HS-5 (cell line): Measurements from ENCODE around the gene COX6B2.

ENCODE experiments used
- DNase-seq: peaks from one replicate; pipeline ENCODE4 v3.0.0-alpha.2; 2012; ENCODE audit warnings: low read depth

Gene COX6B2

GRCh38 chr19:55383279-55384130 lies 29.0 kb upstream of the COX6B2 start:
- DNase-seq: no peak

- DNase-seq: no peak
These were observed 28.1 kb upstream of the COX6B2 start for GRCh38 chr19:55382522-55383054.

- no peak for DNase-seq
These were observed 27.5 kb upstream of the COX6B2 start for GRCh38 chr19:55382013-55382412.

DNA sequence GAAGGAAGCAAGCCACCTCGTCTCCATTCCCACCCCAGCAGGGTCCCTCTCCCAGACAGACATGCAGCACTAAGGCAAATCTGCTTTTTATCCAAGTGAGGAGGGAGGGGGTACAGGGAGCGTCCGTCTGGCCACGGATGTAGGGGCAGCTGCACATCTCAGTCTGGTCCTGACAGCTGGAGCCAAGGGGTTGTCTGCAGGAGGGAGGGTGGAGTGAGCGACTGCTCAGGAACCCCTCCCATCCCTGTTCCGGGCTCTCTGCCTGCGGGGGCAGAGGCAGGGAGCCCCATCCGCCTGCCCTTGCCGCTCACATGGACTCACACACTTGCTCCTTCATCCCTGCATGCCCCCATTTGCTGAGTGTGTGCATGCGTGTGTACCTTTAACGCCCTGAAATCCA lies 24.7 kb upstream of the COX6B2 start:
- DNase-seq: no peak

DNA sequence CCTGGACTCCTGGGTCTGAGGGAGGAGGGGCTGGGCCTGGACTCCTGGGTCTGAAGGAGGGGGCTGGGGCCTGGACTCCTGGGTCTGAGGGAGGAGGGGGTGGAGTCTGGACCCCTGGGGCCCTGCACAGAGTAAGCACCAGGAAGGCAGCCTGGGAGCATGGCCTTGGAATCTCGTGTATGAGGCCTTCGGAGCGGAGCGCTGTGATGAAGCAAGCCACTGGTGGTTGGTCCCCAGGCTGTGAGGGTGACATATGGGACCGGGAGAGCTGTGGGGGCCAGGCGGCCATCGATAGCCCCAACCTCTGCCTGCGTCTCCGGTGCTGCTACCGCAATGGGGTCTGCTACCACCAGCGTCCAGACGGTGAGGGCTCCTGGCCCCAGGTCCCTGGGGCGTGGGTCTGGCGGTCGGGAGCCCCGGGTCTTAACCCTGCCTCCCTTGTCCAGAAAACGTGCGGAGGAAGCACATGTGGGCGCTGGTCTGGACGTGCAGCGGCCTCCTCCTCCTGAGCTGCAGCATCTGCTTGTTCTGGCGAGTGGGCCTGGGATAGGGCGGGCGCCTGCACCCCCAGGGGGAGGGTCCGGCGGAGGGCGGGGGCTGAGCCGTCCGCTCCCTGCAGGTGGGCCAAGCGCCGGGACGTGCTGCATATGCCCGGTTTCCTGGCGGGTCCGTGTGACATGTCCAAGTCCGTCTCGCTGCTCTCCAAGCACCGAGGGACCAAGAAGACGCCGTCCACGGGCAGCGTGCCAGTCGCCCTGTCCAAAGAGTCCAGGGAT lies 23.0 kb upstream of the COX6B2 start:
- no peak for DNase-seq

DNA sequence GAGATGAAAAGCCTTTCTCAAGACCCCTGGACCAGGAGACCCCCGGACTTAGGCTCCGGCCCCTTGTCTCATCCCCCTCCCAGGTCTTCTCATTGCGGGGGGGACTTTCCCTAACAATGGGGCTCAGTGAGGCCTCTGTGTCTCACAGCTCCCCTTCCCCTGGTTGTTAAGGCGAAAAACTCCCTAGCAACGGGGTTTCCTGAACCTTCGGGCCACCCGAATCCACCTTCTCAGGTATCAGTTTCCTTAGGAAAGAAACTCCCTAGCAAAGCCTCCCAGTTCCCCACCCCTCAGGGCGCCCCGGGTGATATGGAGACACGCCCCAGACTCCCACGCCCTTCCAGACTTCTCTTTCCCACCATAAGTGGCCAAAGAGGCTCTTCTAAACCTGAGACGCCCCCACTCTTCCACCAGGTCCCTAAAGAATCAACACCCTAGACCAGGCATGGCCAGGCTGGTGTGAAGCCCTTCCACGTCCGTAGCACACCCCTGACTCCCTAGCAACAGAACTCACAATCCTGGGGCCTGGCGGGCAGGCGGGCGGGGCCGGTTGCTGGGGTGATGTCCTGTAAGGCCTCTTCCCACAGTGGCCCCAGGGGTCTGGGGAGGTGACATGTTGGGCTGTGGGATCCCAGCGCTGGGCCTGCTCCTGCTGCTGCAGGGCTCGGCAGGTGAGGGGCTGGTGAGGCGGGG lies 21.9 kb upstream of the COX6B2 start, which contains the start of gene TMEM190:
TSS of gene TMEM190 (plus strand) at position 586 of the 693 bp plus-strand sequence. CDS start at position 614, 28 bp downstream.
- no peak for DNase-seq

DNA sequence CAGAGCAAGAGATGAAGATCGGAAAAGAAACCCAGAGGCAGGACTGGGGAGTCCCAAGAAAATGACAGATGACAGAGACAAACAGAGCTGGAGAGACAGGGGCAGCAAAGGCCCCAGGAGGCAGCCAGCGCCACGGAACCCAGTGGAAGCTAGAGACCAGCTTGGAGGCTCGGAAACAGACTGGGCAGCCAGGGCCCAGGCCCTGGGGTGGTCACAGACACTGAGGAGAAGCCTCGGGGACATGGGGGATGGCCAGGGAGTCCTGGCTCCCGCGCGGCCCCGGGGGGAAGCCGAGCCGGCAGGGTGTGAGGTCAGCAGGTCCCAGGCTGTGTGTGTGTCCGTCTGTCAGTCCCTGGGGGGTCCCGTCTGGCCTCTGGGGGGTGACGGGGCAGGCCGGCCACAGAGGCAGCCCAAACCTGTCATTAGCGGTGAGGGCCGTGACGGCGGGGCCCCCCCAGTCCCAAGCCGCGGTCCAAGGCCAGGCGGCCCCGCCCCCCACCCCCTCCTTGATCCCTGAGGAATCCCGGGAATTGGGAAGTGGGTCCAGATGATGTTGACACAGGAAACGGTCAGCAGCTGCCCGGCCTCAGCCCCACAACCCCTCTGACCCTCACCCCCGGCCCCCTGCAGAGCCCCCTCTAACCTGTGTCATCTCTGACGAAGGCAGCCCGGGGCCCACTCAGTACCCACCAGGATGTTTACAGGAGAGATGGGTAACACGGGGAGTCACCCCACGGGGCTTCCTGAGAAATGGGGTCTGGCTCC lies 19.7 kb upstream of the COX6B2 start:
- DNase-seq: no peak

- DNase-seq: no peak
These were observed 18.9 kb upstream of the COX6B2 start for GRCh38 chr19:55373306-55373992.

DNA sequence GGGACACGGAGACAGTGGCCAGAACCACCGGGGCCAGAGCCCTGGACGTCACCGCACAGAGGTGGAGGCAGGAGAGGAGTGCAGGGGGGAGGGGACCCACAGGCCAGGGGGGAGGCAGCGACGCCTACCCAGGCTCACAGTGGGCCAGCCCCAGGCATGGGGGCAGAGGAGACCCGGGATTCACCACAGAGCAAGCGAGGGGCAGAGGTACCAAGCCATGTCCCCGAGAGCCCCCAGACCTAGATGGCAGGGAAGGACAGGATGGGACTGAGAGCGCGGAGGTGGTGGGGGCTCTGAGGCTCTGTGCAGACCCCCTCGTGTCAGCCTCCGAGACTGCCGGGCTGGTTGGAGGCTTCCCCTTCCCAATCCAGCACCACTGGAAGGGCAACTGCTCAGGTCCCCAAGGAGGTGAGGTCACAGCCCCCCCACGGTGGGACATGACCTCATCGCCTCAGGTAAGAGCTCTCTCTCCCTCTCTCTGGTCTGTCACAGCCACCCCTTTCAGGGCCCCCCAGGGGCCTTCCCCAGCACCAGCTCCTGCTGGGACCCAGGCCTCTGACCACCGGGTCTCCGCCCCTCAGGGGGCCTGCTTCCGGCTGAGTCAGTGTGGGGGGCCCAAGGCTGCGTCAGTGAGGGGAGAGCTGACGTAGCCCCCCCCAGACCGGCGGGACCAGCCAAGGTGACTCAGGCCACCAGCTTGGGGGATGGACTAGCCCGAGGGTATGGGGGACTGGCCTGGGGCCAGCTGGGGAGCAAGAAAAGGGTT lies 18.0 kb upstream of the COX6B2 start:
- DNase-seq: no peak

DNA sequence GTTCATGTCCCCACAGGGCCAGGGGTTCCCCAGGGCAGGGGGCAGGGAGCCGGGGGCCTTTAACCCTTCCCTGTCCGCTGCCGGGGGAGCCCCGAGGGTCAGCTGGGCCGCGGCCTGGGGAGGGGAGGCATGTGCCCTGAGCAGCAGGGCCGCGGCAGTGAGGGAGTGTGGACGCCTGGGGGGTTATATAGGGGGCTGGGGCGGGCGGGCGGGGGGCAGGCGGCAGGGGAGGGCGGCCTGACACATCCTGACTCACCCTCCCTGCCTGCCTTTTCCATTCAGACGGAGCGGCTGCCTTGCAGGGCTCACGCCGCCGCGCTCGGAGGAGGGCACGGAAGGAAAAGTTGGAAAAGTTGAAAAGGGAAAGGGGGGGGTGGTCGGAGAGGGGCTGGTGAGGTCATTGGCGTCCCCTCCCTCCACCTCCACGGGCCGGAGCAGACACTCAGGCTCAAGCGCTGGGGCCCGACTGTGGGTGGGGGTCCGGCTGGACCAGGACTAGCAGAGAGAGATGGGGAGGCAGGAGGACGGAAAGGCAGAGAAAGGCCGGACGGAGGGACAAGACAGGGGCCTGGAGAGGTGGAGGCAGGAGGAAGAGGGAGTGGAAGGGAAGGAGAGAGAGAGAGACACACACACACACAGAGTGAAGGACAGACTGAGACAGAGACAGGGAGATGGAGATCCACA lies 15.9 kb upstream of the COX6B2 start, which contains the start of gene IL11:
TSS of gene IL11 (minus strand) at position 159 of the 684 bp plus-strand sequence. CDS start at position 6, 153 bp downstream.
- no peak for DNase-seq

- DNase-seq: peak; percentile 37
These were observed 15.3 kb upstream of the COX6B2 start for GRCh38 chr19:55369653-55370304.

DNA sequence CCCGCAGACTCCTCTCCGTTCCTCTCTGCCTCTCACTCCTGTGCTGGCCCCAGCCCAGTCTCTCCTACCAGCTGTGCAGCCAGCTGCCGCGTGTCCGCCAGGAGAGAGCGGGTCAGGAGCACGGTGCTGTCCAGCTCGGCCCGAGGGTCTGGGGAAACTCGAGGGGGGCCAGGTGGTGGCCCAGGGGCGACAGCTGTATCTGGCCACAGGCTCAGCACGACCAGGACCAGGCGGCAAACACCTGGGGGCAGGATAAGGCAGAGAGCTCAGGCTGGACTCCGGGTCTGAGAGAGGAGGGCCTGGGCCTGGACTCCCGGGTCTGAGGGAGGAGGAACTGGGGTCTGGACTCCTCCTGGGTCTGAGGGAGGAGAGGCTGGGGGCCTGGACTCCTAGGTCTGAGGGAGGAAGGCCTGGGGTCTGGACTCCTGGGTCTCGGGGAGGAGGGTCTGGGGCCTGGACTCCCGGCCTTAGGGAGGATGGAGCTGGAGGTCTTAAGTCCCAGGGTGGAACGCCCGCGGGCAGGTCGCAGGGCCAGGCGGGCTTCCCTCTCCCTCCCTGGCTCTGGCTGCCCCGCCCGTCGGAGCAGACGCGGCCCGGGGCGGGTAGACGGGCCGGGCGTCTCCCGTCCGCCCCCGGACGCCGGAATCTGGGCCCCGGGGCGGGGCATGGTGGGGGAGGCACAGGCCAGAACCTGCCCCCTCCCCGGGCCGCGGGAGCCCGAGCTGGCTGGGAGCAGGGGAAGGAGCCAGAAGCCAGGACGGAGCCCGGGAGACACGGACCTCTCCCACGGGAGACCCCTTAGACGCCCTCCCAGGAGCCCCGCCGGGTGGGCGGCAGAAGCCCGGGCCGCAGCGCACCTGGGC lies 14.4 kb upstream of the COX6B2 start:
- no peak for DNase-seq

DNA sequence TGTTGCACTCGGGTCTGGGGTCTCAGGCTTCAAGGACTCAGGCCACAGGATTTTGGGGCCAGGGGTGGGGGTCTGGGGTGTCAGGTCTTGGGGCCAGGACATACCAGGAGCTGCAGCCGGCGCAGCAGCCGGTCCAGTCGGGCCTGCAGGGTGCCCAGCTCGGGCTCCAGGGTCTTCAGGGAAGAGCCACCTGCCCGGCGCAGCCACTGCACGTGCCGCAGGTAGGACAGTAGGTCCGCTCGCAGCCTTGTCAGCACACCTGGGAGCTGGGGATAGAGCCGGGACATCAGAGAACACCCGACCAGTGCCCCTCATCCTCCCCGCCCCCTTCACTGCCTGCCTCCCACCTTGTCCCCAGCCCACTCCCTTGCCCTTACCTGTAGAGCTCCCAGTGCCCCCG lies 13.6 kb upstream of the COX6B2 start:
- no peak for DNase-seq

DNA sequence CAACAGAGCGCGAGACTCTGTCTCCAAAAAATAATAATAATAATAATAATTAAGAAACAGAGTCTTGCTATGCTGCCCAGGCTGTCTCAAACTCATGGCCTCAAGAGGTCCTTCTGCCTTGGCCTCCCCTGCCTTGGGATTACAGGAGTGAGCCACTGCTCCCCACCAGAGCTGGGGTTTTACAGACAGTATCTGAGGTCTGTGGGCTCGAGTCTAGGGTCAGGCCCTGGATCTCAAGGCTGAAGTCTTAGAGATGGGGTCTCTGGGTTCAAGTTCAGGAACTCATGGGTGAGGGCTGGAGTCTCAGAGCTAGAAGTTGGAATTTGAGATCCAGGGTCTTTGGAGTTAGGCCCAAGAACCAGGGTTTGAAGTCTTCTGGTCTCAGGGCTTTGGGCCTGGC lies 12.3 kb upstream of the COX6B2 start:
- DNase-seq: no peak

DNA sequence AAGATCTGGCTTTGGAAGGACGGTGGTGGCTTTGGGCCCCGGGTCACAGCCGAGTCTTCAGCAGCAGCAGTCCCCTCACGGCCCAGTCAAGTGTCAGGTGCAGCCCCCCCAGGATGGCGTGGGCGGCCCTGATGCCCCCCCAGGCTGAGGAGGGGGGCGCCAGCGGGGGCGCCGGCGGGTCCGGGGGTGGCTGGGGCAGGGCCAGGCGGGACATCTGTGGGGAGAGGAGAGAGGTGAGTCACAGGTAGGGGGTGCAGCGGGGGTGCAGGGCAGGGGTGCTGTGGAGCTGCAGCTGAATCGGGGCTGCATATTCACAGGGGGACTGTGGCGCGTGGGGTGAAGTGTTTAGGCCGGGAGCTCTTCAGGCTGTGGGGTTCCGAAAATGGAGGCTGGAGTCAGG lies 11.4 kb upstream of the COX6B2 start:
- no peak for DNase-seq

DNA sequence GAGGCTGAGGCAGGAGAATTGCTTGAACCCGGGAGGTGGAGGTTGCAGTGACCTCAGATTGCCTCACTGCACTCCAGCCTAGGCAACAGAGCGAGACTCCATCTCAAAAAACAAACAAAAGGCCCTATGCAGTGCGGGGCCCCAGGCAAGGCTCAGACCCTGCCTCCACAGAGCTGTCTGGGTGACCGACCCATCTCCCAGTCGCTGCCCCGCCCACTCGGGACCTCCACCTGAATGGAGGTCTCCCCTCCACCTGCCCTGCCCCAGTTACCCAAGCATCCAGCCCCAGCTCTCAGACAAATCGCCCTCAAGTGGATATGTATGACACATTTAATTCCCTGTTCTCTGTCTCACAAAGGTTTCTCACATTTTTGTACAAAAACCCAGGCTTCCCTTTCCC lies 10.7 kb upstream of the COX6B2 start:
- DNase-seq: no peak

DNA sequence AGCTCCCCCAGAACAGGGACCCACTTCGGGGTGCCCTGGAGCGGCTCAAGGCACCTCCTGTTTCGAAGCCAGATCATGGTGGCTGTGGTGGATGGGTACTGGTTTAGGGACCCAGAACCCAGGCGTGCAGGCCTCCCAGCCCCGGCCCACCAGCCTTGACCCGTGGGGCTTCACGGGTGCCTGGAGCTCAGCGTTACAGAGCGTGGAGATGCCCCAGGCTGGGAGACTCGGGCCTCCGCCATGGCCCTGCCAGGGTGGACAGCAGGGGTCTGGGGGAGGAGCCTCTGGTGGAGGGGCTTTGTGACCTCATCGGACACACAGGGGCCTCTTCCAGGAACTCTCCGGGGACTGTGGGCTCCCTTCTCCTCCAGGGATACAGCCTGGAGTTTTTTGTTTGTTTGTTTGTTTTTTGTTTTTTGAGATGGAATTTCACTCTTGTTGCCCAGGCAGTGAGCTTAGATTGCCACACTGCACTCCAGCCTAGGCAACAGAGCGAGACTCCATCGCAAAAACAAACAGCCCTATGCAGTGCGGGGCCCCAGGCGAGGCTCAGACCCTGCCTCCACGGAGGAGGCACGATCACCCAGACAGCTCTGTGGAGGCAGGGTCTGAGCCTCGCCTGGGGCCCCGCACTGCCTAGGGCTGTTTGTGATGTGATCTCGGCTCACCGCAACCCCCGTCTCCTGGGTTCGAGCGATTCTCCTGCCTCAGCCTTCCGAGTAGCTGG lies 8.6 kb upstream of the COX6B2 start, which contains the start of gene GARIN5B:
TSS of gene GARIN5B (minus strand) at position 271 of the 727 bp plus-strand sequence. CDS start at position 77, 194 bp downstream.
- DNase-seq: no peak
